ENCODE data around the gene CLIC3. TPM values are rescaled to one million over a fixed set of nuclear protein-coding genes. Genes with fewer than 3 reads are reported as not detected.

Gene CLIC3
- total RNA-seq, 1 experiment from 2014 or later = 4.3 TPM

GRCh38 chr9:137044502-137045177, 48.3 kb upstream of the CLIC3 start:
- Histone ChIP-seq H3K4me1 (ENCODE audit: insufficient read depth, low read length) (peaks cover 9% of the 10 kb centered on the region; the same call in 1 of the 2 replicates), H2AFZ (ENCODE audit: low read length) (no peak overlapping the region), H3K36me3 (ENCODE audit: low read depth, low read length) (no peaks in the 10 kb centered on the region), H3K27me3 (ENCODE audit: low read length) (no peaks in the 10 kb centered on the region), H3K9me2 (replicated peaks; ENCODE audit: low read length) (no peaks in the 10 kb centered on the region), H3K27ac (ENCODE audit: low read length) (no peak overlapping the region), H4K20me1 (ENCODE audit: low read length) (peaks cover 7% of the 10 kb centered on the region; the same call in 1 of the 2 replicates), H3K79me2 (ENCODE audit: low read length) (peaks cover 24% of the 10 kb centered on the region), H3K4me2 (ENCODE audit: low read length) (peak overlapping the region; percentile 95), H3K9ac (ENCODE audit: low read length) (peak overlapping the region; percentile 44; the same call in 1 of the 2 replicates), H3F3A (ENCODE audit: low read length, unreplicated experiment) (no peaks in the 10 kb centered on the region), H3K4me3 (ENCODE audit: low read length) (peak overlapping the region; percentile 76), H3K9me3 (ENCODE audit: low read length) (no peaks in the 10 kb centered on the region)
- intact Hi-C loops (cut with micrococcal nuclease) = no loop called here
- peak; percentile 45 for DNase-seq
- TF ChIP-seq EZH2phosphoT487 (IDR thresholded peaks at IDR 0.05; ENCODE audit: borderline replicate concordance, low read length) (no peak), CTCF (conservative IDR thresholded peaks at IDR 0.05; ENCODE audit: low read depth, low read length) (no peak), EZH2 (IDR thresholded peaks at IDR 0.05; ENCODE audit: low read length, unreplicated experiment) (no peak)
- POLR2A ChIA-PET (ENCODE audit: unreplicated experiment) = no interaction called here
- ATAC-seq = peak; percentile 53
- BruUV-seq (replicated peaks) = no TSS peak
- CTCF ChIA-PET = interaction anchor here (1.3 kb wide), 1 partner anchor 15 kb away, joined by 4 read pairs; no protein-coding TSS in a partner anchor

DNA sequence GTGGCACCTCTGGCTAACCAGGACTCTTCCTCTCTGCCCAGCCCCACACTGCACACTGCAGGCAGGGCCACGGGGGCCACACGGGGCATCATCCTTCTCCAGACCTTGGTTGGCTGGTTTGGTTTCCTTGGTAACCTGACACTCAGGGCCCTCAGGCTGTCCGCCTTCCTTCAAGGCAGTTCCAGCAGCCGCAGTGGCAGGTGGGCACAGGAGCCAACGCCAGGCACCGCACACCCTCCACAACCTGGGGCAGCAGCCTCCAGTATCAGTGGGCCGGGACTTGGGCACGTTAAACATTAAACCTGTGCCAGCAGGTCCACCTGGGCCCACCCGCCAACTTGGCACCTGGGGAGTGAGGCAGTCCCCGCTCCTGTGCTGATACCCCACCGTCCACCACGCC, 47.7 kb upstream of the CLIC3 start:
- DNase-seq (no peak), ATAC-seq (no peak)
- Histone ChIP-seq H3K27ac (ENCODE audit: low read length) (no peak overlapping the region), H3K9me2 (replicated peaks; ENCODE audit: low read length) (no peaks in the 10 kb centered on the region), H3K27me3 (ENCODE audit: low read length) (no peaks in the 10 kb centered on the region), H3K9ac (ENCODE audit: low read length) (no peak overlapping the region), H3K9me3 (ENCODE audit: low read length) (no peaks in the 10 kb centered on the region), H2AFZ (ENCODE audit: low read length) (no peak overlapping the region), H3K36me3 (ENCODE audit: low read depth, low read length) (no peaks in the 10 kb centered on the region), H3K4me3 (ENCODE audit: low read length) (peak overlapping the region; percentile 76; the same call in 1 of the 2 replicates), H3K79me2 (ENCODE audit: low read length) (peaks cover 24% of the 10 kb centered on the region), H3K4me1 (ENCODE audit: insufficient read depth, low read length) (peaks cover 9% of the 10 kb centered on the region; the same call in 1 of the 2 replicates), H3K4me2 (ENCODE audit: low read length) (peak overlapping the region; percentile 95), H3F3A (ENCODE audit: low read length, unreplicated experiment) (no peaks in the 10 kb centered on the region), H4K20me1 (ENCODE audit: low read length) (peaks cover 7% of the 10 kb centered on the region; the same call in 1 of the 2 replicates)
- ChIA-PET CTCF (interaction anchor here (1.3 kb wide), 1 partner anchor 14 kb away, joined by 4 read pairs; no protein-coding TSS in a partner anchor), POLR2A (ENCODE audit: unreplicated experiment) (no interaction called here)
- BruUV-seq (replicated peaks) = TSS peak; percentile 29
- no peak for TF ChIP-seq EZH2phosphoT487 (IDR thresholded peaks at IDR 0.05; ENCODE audit: borderline replicate concordance, low read length)
- TF ChIP-seq EZH2 (IDR thresholded peaks at IDR 0.05; ENCODE audit: low read length, unreplicated experiment) = no peak
- TF ChIP-seq CTCF (conservative IDR thresholded peaks at IDR 0.05; ENCODE audit: low read depth, low read length) = no peak
- intact Hi-C loops (cut with micrococcal nuclease) = no loop called here

Measured in PC-3 (cell line).